Mesothelial cell of epicardium (in vitro differentiated cells): ENCODE results near the gene C15orf62. TPM values are rescaled to one million over a fixed set of nuclear protein-coding genes. Genes with fewer than 3 reads are reported as not detected.

Source experiments
- DNase-seq, 2 experiments: peaks; one replicate each; pipeline ENCODE4 v3.0.0; 2021; ENCODE audit warnings: low spot score in 2 of 2; ENCODE audit not compliant: unreplicated experiment in 2 of 2
- H3K27ac Mint-ChIP-seq: 2 replicates; pipeline ENCODE4 v1.8.0; 2021; ENCODE audit warnings: mixed read lengths
- H3K27me3 Mint-ChIP-seq: 2 replicates; pipeline ENCODE4 v1.8.0; 2021; ENCODE audit warnings: low read depth, mixed read lengths
- H3K36me3 Mint-ChIP-seq: 2 replicates; pipeline ENCODE4 v1.8.0; 2021; ENCODE audit warnings: mixed read lengths
- H3K4me1 Mint-ChIP-seq: 2 replicates; pipeline ENCODE4 v1.8.0; 2021; ENCODE audit warnings: mixed read lengths
- H3K4me3 Mint-ChIP-seq: 2 replicates; pipeline ENCODE4 v1.8.0; 2021; ENCODE audit warnings: mild to moderate bottlenecking, moderate library complexity, mixed read lengths
- H3K9me3 Mint-ChIP-seq: 2 replicates; pipeline ENCODE4 v1.8.0; 2021; ENCODE audit warnings: mixed read lengths
- total RNA-seq: library from RNA; stranded (reverse); gene quantifications from 3 replicates; pipeline ENCODE4 v1.2.1, GENCODE V29; 2021
- TF ChIP-seq, protein P1 (sequence below): fragments of 200-600 bp; sonication (generic); IDR thresholded peaks from one replicate; pipeline ENCODE4 v1.5.0; 2021; ENCODE audit warnings: antibody characterized with exemption; ENCODE audit not compliant: unreplicated experiment

The C15orf62 gene
- total RNA-seq, 1 donor from 2014 or later = 0.47 TPM

DNA sequence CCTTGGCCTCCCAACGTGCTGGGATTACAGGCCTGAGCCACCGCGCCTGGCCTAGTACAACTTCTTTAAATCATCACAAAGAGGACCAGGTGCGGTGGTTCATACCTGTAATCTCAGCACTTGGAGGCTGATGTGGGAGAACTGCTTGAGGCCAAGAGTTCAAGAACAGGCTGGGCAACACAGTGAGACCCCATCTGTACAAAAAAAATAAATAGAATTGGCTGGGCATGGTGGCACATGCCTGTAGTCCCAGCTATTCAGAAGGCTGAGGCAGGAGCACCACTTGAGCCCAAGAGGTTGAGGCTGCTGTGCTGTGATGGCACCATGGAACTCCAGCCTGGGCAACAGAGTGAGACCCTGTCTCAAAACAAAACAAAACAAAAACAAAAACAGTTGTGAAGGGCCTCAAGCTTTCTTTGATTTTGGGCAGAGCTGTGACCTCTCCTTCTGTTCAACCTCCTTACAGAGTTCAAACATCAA is 20.6 kb upstream of the C15orf62 start:
- Mint-ChIP-seq H3K27ac (no peak overlapping the region), H3K36me3 (peaks cover 3% of the 10 kb centered on the region), H3K4me3 (no peak overlapping the region), H3K9me3 (no peaks in the 10 kb centered on the region), H3K27me3 (no peaks in the 10 kb centered on the region), H3K4me1 (peaks cover 8% of the 10 kb centered on the region)
- TF ChIP-seq, protein P1, sequence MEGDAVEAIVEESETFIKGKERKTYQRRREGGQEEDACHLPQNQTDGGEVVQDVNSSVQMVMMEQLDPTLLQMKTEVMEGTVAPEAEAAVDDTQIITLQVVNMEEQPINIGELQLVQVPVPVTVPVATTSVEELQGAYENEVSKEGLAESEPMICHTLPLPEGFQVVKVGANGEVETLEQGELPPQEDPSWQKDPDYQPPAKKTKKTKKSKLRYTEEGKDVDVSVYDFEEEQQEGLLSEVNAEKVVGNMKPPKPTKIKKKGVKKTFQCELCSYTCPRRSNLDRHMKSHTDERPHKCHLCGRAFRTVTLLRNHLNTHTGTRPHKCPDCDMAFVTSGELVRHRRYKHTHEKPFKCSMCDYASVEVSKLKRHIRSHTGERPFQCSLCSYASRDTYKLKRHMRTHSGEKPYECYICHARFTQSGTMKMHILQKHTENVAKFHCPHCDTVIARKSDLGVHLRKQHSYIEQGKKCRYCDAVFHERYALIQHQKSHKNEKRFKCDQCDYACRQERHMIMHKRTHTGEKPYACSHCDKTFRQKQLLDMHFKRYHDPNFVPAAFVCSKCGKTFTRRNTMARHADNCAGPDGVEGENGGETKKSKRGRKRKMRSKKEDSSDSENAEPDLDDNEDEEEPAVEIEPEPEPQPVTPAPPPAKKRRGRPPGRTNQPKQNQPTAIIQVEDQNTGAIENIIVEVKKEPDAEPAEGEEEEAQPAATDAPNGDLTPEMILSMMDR = no peak
- no peak for DNase-seq

DNA sequence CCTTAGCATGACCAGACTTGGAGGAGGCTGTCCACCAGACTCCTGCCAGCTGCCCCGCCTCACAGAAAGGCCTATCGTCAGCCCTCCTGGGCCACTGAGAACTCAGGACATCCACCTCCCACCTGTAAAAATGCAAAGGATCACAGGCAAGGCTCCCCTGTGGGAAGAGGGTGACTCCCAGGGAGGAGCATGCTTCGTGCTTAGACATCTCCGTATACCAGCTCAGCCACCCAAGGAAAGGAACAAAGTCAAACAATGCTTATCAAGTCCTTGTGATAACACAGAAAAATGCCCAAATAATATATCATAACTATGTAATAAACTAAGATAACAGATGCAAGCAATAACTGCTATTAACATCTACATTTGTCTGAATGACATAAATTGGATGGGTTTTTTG is 18.9 kb upstream of the C15orf62 start:
- peaks cover 17% of the 10 kb centered on the region for H3K4me1 Mint-ChIP-seq
- H3K27ac Mint-ChIP-seq = no peak overlapping the region
- H3K9me3 Mint-ChIP-seq = no peaks in the 10 kb centered on the region
- H3K36me3 Mint-ChIP-seq = no peaks in the 10 kb centered on the region
- DNase-seq = no peak
- H3K4me3 Mint-ChIP-seq = no peak overlapping the region
- H3K27me3 Mint-ChIP-seq = no peaks in the 10 kb centered on the region
- TF ChIP-seq, protein P1 = no peak

DNA sequence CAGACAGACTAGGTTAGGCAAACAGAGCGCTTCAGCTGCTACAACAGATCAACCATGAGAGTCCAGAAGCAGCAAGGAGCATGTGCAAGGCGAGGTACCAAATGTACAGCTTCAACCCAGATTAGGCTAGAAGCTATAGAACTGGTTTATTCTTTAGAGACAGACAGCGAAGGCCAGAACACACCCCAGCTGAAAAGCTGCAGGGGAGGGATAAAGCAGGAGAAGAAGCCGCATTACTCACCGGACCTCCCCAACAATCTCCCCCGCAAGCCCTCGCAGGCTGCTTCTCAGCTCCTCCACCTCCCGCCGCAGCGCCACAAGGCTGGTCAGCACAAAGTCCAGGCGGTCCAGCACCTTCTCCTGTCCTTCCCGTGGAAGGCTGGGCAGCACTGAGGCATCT is 18.0 kb upstream of the C15orf62 start:
- Mint-ChIP-seq H3K9me3 (no peaks in the 10 kb centered on the region), H3K36me3 (no peaks in the 10 kb centered on the region), H3K27me3 (no peaks in the 10 kb centered on the region), H3K4me3 (no peak overlapping the region), H3K27ac (no peak overlapping the region), H3K4me1 (peaks cover 21% of the 10 kb centered on the region)
- no peak for DNase-seq
- TF ChIP-seq, protein P1 = no peak

DNA sequence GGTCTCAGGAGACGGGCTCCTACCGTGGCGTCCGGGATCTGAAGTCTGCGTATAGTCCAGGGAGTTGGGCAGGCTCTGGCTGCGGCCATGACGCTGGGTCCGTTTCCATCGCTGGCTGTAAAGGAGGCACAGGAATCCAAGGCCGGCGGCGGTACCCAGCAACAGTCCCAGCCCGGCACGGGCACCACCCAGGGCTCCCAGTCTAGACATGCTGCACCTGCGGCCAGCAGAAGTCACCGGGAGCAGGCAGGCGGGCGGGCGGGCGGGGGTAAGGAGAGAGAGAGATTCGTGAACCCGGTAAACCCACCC is 15.3 kb upstream of the C15orf62 start:
- Mint-ChIP-seq H3K4me1 (peaks cover 24% of the 10 kb centered on the region), H3K4me3 (peak overlapping the region; percentile 94), H3K9me3 (no peaks in the 10 kb centered on the region), H3K27me3 (no peaks in the 10 kb centered on the region), H3K36me3 (no peaks in the 10 kb centered on the region), H3K27ac (peak overlapping the region; percentile 98)
- no peak for DNase-seq
- TF ChIP-seq, protein P1 = no peak

DNA sequence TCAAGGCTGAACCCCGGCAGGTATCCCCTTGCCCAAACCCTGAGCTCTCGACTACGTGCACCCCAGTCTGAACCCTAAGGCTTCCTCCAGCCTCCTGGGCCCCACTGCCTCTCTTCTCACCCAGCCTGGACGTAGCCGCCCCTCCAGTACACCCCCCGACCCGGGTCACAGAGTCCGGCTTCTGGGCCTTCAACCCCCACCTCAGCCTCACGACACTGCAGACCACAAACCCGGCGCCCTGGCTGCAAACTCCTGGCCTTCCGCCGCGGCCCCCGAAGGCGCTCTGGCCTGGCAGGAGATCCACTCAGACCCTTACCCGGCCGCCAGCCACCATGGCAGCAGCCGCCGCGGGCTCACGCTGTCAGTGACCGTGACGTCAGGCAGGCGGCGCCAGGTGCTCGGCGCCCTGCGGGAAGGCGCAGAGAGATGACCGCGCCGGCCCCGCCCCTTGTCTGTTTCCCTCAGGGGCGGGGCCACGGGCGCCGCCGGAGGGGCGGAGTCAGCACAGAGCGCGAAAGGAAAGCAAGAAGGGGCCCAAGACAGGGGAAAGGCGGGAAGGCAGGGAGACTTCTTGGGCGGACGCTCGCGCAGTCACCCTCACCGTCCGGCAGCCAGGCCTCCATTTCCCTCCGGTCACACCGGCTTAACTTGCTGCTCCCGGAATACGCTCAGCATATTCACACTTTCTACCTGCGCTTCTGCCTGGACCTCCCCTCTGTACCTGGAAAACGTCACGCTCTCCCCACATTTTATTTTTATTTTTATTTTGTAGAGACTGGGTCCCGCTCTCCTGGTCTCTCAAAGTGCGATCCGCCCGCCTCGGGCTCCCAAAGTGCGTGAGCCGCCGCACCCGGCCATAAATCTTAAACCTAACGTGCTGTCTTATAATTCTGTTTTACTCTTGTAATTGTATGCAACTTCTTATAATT is 14.6 kb upstream of the C15orf62 start, which contains the start of gene RMDN3:
RMDN3 (minus strand) TSS at position 372 of the 929 bp plus-strand sequence. CDS start 471 bp downstream, outside the sequence.
- no peaks in the 10 kb centered on the region for H3K27me3 Mint-ChIP-seq
- no peaks in the 10 kb centered on the region for H3K9me3 Mint-ChIP-seq
- peak within 1 kb of the TSS; percentile 94 for H3K4me3 Mint-ChIP-seq

More for the DNA sequence above, 14.6 kb upstream of the C15orf62 start, which contains the start of gene RMDN3:
- peak; percentile 96 to 97 for DNase-seq
- TF ChIP-seq, protein P1 = no peak
- Mint-ChIP-seq H3K36me3 (no peaks in the 10 kb centered on the region), H3K27ac (peak within 1 kb of the TSS; percentile 98), H3K4me1 (peaks cover 24% of the 10 kb centered on the region)
